ENCODE data around the gene PCYT2. TPM values are rescaled to one million over a fixed set of nuclear protein-coding genes. Genes with fewer than 3 reads are reported as not detected.

PCYT2 gene
- total RNA-seq, 4 donors from 2014 or later: 23.7 to 34.2 (median 30.4) TPM

- Histone ChIP-seq H3K4me3 (no peak overlapping the region), H3K9me3 (no peaks in the 10 kb centered on the region), H3K4me1 (peaks cover 15% of the 10 kb centered on the region), H3K27me3 (no peaks in the 10 kb centered on the region), H3K27ac (no peak overlapping the region), H3K36me3 (peaks cover 79% of the 10 kb centered on the region)
- peak in 1 of 2 donors; percentile 51 for DNase-seq (ENCODE audit: low spot score in 2 of 2)
- 94% methylated on average over 5 of the region's 5 CpGs for WGBS
- TF ChIP-seq POLR2A (IDR thresholded peaks at IDR 0.05): no peak
- TF ChIP-seq POLR2AphosphoS5 (IDR thresholded peaks at IDR 0.05): no peak
- TF ChIP-seq EP300 (IDR thresholded peaks at IDR 0.05): no peak
- TF ChIP-seq, protein P1, sequence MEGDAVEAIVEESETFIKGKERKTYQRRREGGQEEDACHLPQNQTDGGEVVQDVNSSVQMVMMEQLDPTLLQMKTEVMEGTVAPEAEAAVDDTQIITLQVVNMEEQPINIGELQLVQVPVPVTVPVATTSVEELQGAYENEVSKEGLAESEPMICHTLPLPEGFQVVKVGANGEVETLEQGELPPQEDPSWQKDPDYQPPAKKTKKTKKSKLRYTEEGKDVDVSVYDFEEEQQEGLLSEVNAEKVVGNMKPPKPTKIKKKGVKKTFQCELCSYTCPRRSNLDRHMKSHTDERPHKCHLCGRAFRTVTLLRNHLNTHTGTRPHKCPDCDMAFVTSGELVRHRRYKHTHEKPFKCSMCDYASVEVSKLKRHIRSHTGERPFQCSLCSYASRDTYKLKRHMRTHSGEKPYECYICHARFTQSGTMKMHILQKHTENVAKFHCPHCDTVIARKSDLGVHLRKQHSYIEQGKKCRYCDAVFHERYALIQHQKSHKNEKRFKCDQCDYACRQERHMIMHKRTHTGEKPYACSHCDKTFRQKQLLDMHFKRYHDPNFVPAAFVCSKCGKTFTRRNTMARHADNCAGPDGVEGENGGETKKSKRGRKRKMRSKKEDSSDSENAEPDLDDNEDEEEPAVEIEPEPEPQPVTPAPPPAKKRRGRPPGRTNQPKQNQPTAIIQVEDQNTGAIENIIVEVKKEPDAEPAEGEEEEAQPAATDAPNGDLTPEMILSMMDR (IDR thresholded peaks at IDR 0.05): no peak
Measured at GRCh38 chr17:81884968-81885367, 26.2 kb downstream of the PCYT2 start.

- Histone ChIP-seq H3K27me3 (no peaks in the 10 kb centered on the region), H3K4me1 (peaks cover 10% of the 10 kb centered on the region), H3K36me3 (peaks cover 81% of the 10 kb centered on the region), H3K9me3 (no peaks in the 10 kb centered on the region), H3K4me3 (no peak overlapping the region), H3K27ac (no peak overlapping the region)
- whole genome bisulfite sequencing: 72% methylated on average over 10 of the region's 11 CpGs
- TF ChIP-seq POLR2AphosphoS5 (IDR thresholded peaks at IDR 0.05): no peak
- TF ChIP-seq, protein P1 (IDR thresholded peaks at IDR 0.05): no peak
- no peak for DNase-seq (ENCODE audit: low spot score in 2 of 2)
Measured at GRCh38 chr17:81884520-81884919, 26.7 kb downstream of the PCYT2 start.

DNA sequence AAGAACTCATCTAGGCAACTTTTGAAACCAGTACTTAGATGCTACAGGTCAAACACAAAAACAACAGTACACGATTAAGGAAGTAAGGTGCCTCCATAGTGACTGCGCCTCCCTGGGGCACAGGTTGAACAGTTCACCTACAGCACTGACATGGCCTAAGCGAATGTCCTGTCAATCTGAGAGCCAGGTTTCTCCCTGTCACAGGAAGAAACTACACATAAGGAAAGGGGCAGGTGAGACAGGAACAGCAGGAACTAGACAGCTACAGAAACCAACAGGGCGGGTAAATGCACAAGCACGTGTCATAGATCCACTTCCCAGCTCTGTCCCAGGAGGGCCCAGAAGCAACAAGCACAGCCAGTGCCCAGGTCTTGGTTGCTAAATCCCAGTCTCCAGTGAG lies 32.1 kb downstream of the PCYT2 start:
- no peaks in the 10 kb centered on the region for H3K9me3 ChIP-seq
- no peak overlapping the region for H3K27ac ChIP-seq
- no peaks in the 10 kb centered on the region for H3K4me1 ChIP-seq
- H3K36me3 ChIP-seq: peaks cover 35% of the 10 kb centered on the region
- H3K27me3 ChIP-seq: no peaks in the 10 kb centered on the region
- TF ChIP-seq, protein P1 (IDR thresholded peaks at IDR 0.05): no peak
- TF ChIP-seq POLR2AphosphoS5 (IDR thresholded peaks at IDR 0.05) (no peak), POLR2A (IDR thresholded peaks at IDR 0.05) (no peak), EP300 (IDR thresholded peaks at IDR 0.05) (no peak)
- no peak overlapping the region for H3K4me3 ChIP-seq
- no peak for DNase-seq (ENCODE audit: low spot score in 2 of 2)
- WGBS: 87% methylated on average over 5 of the region's 5 CpGs

DNA sequence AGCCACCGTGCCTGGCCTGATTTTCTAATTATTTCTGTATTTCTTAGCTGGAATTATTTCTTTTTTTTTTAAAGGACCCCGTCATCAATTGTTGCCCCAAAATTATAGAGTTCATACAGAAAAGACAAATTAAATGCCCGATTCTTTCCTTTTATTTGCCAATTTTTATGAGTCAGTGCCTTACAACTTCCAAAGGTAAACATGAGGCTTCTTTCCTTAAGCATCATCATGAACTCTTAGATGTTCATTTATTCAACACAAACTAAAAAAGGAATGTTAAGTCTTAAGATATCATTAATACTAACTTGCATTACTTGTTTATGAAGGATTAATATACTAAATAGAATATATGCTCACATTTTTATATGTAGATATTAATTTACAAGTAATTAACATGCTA lies 32.9 kb downstream of the PCYT2 start:
- DNase-seq (ENCODE audit: low spot score in 2 of 2): no peak
- 90% methylated on average over 3 of the region's 3 CpGs for WGBS
- H3K4me3 ChIP-seq: no peak overlapping the region
- H3K27ac ChIP-seq: no peak overlapping the region
- no peaks in the 10 kb centered on the region for H3K9me3 ChIP-seq
- TF ChIP-seq POLR2A (IDR thresholded peaks at IDR 0.05) (no peak), EP300 (IDR thresholded peaks at IDR 0.05) (no peak), POLR2AphosphoS5 (IDR thresholded peaks at IDR 0.05) (no peak)
- TF ChIP-seq, protein P1 (IDR thresholded peaks at IDR 0.05): no peak
- no peaks in the 10 kb centered on the region for H3K4me1 ChIP-seq
- peaks cover 27% of the 10 kb centered on the region for H3K36me3 ChIP-seq
- no peaks in the 10 kb centered on the region for H3K27me3 ChIP-seq

DNA sequence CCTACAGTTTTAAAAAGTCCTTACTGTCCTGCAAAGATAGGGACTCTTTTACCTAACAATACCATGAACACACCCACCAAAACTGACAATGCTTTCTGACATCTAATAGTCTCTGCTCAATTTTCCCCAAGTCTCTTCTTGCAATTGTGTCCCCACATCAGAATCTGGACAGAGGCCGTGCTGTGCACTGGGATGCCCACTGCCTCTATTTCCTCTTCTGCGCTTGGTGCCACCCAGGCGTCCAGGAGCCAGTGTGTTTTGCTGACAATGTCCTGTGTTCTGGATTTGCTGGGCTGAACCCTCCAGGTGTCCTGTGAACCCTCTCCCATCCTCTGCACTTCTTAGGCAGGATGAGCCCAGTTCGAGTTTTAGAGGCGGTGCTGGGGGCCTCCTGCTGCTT lies 33.6 kb downstream of the PCYT2 start:
- peaks cover 22% of the 10 kb centered on the region for H3K36me3 ChIP-seq
- H3K27me3 ChIP-seq: no peaks in the 10 kb centered on the region
- H3K4me1 ChIP-seq: peaks cover 7% of the 10 kb centered on the region
- TF ChIP-seq POLR2A (IDR thresholded peaks at IDR 0.05): no peak
- TF ChIP-seq, protein P1 (IDR thresholded peaks at IDR 0.05): no peak
- TF ChIP-seq POLR2AphosphoS5 (IDR thresholded peaks at IDR 0.05): no peak
- no peak for TF ChIP-seq EP300 (IDR thresholded peaks at IDR 0.05)
- WGBS: 99% methylated on average over 5 of the region's 5 CpGs
- DNase-seq (ENCODE audit: low spot score in 2 of 2): no peak
- no peak overlapping the region for H3K27ac ChIP-seq
- no peak overlapping the region for H3K4me3 ChIP-seq
- no peaks in the 10 kb centered on the region for H3K9me3 ChIP-seq
